GM19099 (cell line): ENCODE results near the gene DNASE2B.

ENCODE experiments used
- POLR2A ChIP-seq: IDR thresholded peaks from 3 replicates; pipeline ENCODE4 v1.6.1; 2011; ENCODE audit warnings: low read depth; ENCODE audit not compliant: insufficient read length; ENCODE audit errors: extremely low read depth

Gene DNASE2B

GRCh38 chr1:84398175-84399155 lies at the start of gene DNASE2B:
Gene DNASE2B (plus strand): TSS chr1:84398484. CDS start chr1:84398565, 81 bp downstream.
- no peak for TF ChIP-seq POLR2A

- TF ChIP-seq POLR2A, result no peak
Observed at GRCh38 chr1:84348759-84349158, 49.5 kb upstream of the DNASE2B start.

GRCh38 chr1:84350104-84350503 lies 48.2 kb upstream of the DNASE2B start:
- TF ChIP-seq POLR2A, result no peak

GRCh38 chr1:84350550-84350949 lies 47.7 kb upstream of the DNASE2B start:
- TF ChIP-seq POLR2A, result no peak

DNA sequence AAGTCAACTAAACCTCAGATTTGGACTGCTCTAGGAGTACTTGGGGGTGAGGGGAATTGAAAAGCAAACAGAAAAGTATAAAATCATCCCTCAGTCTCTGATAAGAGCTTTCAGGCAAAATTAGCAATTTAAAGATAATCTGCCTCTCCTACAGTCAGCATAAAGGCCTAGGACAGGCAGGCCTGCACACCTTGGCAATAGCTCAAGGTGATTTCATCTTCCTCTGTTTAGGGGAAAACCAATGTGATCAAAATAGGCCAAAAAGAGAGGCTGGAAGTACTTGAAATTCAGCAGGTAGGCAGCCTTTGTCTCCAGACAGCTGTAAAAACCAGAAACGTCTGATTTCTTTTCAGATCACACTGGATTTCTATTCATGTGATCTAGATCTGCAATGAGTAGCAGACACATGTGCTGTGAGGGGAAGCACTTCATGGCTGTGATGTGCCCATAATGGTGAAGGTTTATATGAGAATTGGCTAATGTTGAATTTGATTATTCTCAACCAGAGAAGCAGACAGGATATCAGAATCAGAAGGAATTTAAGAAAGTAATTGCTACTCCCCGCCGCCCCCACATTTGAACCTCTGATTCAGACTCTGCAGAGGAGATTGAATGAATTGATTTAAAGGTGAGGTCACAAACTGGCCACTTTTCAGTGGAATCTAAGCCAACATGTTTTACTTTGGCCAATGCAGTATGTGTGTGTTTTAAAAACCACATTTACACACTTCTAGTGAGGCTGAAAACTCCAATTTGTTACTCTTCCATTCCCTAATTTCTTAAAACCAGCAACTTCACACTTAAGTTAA lies 45.8 kb upstream of the DNASE2B start:
- TF ChIP-seq POLR2A, result no peak

GRCh38 chr1:84353695-84354094 lies 44.6 kb upstream of the DNASE2B start:
- TF ChIP-seq POLR2A, result no peak

- TF ChIP-seq POLR2A, result no peak
Observed at GRCh38 chr1:84355556-84355955, 42.7 kb upstream of the DNASE2B start.

DNA sequence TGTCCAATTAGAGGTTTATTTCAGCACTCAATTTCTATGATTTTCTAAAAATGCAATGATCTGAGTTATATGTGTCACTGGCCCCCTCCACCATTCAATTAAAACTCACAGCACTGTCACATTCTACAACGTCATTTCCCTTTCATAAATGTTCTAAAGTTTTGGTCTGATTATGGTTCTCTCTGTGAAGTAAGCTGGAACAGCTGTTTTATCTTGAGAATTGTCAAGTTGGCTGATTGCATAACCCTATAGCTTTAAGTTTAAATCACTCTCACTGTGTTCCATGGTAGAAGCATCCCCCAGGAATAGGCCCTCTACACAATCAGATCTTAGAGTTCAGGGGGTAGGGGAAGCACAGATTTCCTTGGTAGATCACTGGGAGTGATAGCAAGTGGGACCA lies 41.4 kb upstream of the DNASE2B start:
- TF ChIP-seq POLR2A, result no peak

- TF ChIP-seq POLR2A, result no peak
Observed at GRCh38 chr1:84358695-84359094, 39.6 kb upstream of the DNASE2B start.

GRCh38 chr1:84360316-84360715 lies 38.0 kb upstream of the DNASE2B start:
- no peak for TF ChIP-seq POLR2A

DNA sequence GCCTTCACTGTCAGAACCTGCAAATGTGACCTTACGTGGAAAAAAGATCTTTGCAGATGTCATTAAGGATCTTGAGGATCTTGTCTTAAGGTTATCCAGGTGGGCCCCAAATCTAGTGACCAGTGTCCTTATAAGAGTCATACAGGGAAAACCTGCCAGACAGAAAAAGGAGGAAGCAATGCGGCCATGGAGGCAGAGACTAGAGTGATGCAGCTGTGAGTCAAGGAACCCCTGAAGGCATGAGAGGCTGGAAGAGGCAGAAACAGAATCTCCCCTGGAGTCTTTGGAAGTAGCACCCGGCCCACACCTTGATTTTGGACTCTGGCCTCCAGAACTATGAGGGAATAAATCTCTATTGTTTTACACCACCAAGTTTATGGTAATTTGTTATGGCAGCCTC lies 36.5 kb upstream of the DNASE2B start:
- no peak for TF ChIP-seq POLR2A

DNA sequence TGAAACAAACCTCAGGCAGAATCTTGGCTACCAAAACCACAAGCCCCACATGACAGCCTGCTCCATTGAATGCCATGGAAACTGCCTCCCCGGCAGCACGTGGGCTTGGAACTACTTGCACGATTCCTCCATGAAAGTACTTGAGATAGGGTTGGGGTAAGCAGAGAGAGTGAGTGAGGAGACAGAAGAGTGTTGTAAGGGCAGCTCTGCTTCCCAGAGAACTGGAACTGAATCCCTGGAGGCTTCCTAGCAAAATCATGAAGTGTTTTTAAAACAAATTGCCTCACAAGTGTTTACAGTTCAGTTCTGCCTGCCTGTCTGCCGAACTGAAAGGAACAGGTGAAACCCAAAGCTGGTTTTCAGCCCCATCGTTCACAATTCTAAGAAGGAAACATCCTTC lies 35.3 kb upstream of the DNASE2B start:
- no peak for TF ChIP-seq POLR2A

DNA sequence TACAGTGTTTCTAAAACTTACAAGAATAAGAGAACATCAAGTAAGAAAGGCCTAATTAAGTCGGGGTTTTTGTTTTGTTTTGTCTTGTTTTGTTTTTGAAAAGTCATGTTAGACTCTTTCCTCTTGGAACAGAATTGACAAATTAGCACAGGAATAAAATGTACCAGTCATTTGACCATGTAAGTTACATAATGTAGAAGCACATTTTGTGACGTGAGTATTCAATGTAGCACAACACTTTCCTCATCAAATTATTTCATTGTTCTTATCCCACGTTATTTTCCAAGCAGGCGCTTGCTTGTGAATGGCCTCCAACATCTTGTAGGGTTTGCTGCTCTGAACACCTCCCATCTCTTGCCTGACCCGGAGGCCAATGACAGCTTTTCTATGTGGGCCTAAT lies 34.7 kb upstream of the DNASE2B start:
- TF ChIP-seq POLR2A, result no peak

DNA sequence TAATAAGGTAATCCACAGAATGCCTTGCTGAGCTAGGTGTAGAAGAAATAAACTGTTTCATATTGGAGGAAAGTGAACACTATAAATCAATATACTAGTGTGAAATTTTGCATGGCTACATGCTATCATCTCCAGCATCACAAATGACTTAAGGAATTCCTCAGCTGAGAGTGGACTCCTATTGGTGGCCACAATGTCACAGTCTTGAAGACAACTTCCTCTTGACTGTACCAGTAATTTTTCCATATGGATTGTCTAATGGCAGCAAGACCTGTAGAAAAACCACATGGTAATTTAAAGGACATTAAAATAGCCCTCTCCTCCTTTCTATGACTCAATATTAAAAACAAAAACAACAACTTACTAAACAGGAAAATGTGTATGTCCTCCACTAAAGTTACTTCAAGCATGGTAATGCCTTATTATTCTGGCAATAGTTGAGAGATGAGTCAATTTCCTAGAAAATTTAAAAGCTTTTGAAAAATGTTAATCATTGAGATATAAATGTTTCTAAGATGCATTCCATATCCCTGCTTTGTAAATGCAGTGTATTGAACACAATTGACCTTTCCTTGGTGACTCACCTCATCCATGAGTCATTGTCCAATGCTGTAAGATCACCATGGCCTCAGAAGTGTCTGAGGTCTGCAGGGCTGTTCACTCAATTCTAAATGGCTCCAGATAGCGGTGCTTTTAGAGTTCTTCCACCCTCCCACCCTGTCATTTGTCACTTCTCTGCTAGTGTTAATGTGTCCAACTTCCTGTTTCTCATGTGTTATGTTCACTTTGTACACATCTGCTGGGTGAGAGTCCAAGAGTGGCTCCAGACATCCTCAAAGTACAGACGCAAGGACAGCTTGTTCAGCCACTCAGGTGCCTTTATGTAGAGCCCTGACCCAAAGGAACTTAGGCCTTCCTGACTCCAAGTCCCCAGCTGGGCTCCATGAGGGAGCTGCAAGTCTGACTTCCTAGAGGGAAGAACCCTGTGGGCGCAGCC lies 32.8 kb upstream of the DNASE2B start:
- no peak for TF ChIP-seq POLR2A
